GM18505 (cell line): Measurements from ENCODE around the gene LMAN2L.

Source experiments
- ATAC-seq: cut with Tn5 transposase; IDR thresholded peaks from one replicate; pipeline ENCODE4 v1.9.1; 2021; ENCODE audit not compliant: unreplicated experiment
- POLR2A ChIP-seq: IDR thresholded peaks from 4 replicates; pipeline ENCODE4 v1.6.1; 2011; ENCODE audit warnings: borderline replicate concordance; ENCODE audit not compliant: insufficient read depth, insufficient read length; ENCODE audit errors: extremely low read depth

LMAN2L gene

GRCh38 chr2:96754317-96754716 is 14.5 kb upstream of the LMAN2L start:
- TF ChIP-seq POLR2A: no peak
- no peak for ATAC-seq

- ATAC-seq: no peak
- no peak for TF ChIP-seq POLR2A
Measured at GRCh38 chr2:96753661-96754282, 13.9 kb upstream of the LMAN2L start.

DNA sequence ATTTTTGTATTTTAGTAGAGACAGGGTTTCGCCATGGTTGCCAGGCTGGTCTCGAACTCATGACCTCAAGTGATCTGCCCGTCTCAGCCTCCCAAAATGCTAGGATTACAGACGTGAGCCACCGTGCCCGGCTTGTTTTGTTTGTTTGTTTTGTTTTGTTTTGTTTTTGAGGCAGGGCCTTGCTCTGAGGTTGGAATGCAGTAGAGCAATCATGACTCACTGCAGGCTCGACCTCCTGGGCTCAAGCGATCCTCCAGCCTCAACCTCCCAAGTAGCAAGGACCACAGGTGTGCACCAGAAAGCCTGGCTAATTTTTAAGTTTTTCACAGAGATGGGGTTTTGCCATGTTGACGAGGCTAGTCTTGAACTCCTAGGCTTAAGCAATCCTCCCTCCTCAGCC is 11.9 kb upstream of the LMAN2L start:
- no peak for TF ChIP-seq POLR2A
- no peak for ATAC-seq

DNA sequence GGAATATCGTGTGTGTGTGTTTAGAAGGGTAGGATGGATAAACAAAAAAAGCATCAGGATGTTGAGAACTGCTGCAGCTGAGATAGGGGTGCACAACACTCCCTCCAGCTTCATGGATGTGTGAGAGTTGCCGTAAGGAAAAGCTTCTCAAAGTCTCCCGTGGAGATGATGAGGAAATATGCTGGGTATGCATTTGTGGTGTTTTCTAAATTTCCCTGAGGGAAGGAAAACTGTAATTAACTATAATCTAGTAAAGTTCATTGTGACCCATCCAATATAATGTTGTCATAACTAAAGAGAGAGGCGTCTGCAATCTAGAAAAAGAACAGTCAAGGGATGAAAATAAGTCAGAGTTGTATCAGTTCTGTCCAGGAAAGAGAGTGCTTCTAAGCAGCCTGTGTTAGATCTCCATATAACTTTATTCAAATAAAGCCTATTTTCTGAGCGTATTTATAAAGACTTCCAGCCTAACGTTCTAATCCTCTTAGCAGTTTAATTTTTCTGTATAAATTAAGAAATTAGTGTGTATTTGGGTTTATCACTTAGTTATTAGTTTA is 7.3 kb upstream of the LMAN2L start:
- no peak for TF ChIP-seq POLR2A
- no peak for ATAC-seq

DNA sequence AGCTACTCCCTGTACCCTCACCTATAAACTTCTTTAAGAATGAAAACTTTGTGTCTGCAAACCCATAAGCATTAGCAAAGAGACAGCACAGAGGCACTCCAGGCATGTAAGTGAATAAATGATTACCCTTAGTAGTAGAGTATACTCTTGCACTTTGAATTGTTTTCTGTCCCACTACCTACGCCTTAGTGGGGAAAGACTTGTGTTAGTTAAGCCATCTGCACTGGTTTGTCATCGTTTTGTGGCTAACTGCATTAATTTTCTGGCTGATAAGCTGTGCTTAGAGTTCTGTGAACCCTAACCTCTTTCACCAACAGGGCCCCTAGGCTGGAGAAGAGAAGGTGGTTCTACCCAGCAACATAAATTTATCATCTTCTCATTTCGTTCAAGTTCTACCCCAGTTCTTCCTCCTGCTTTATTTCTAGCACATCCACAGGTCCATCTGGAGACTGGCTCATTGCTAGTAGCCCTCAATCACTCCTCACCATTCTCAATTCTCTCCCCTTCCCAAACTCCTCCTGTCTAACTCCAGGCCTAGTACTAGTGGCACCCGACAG is 710 bp downstream of the LMAN2L start:
- ATAC-seq: no peak
- no peak for TF ChIP-seq POLR2A

DNA sequence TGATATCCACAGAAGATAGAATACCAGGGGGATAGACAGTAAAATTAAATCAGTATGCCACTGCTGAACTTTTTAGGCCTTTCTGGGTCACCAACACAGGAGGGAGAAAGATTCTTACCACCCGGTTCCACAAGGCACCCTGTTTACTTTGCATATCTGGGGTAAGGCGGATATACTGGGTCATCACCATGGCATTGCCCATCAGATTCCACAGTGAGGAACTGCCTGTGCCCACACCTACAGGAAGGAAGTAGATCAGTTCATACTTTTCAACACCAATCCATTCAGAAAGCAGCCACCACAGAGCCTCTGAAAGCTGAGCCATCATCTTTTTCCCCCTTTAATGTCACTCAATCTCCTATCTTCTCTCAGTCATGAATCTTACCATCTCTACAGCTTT is 2.0 kb downstream of the LMAN2L start:
- no peak for TF ChIP-seq POLR2A
- no peak for ATAC-seq

DNA sequence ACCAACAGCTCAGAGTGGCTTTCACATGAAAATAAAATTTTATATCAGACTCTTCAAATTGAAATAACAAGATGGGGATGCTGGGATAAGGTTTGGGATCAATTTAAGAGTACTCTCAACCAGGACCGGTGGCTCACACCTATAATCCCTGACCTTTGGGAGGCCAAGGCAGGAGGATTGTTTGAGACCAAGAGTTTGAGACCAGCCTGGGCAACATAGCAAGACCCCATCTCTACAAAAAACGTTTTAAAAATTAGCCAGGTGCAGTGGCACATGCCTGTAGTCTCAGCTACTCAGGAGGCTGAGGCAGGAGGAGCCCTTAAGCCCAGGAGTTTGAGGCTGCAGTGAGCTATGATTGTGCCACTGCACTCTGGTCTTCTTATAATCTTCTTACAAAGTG is 2.6 kb downstream of the LMAN2L start:
- no peak for ATAC-seq
- TF ChIP-seq POLR2A: no peak

- ATAC-seq: no peak
- TF ChIP-seq POLR2A: no peak
Measured at GRCh38 chr2:96734880-96735583, 4.8 kb downstream of the LMAN2L start.

DNA sequence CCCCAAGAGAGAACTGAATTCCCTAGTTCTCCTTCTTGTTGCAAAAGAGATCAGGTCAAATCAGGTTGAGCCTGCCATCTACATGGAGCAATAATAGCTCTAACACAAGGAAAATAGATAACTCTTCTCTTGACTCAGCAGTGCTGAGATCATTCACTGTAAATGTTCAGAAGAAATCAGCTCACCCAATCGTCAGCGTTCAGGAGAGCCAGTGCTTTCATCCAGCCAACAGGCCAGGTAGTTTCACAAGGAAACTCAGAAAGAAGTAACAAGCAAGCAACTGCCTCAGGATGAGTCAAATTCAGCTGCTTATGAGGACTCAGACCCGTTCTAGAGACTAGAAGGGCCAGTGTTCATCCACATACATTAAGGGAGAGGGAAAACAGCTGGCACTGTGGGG is 5.9 kb downstream of the LMAN2L start:
- no peak for ATAC-seq

DNA sequence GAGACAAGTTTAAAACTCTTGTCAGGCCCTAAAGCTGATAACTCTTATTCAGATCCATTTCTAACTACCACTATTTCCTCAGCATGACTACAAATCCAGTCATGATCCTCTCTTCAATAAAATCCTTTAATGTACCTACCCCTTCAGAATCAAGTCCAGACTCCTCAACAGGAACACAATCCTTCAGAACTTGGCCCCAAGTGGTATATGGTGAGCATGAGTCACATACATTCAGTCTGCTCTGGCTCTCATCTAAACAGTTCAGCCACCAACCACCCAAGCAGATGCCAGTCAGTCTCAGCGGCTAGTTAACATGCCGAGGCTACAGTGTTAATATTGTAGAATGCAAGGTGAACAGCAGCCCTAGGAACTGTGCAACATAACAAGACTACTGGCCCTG is 9.7 kb downstream of the LMAN2L start:
- TF ChIP-seq POLR2A: no peak
- ATAC-seq: no peak

More for the DNA sequence above, 5.9 kb downstream of the LMAN2L start:
- TF ChIP-seq POLR2A: no peak

- no peak for ATAC-seq
- TF ChIP-seq POLR2A: no peak
Measured at GRCh38 chr2:96729748-96730147, 10.1 kb downstream of the LMAN2L start.

DNA sequence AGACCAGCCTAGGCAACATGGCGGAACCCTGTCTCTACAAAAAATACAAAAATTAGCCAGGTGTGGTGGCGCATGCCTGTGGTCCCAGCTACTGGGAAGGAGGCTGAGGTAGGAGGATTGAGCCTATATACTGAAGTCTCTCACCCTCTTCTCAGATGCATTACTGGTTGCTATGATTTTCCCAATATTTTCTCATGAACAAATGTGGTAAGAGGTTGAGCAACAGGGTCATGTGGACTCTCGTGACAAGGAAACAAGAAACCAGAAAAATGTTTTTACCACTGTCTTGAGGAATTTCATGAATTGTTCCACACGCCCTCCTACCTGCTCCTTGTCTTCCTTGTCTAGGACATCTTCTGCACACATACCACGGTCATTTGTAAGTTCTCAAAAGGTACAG is 12.4 kb downstream of the LMAN2L start:
- ATAC-seq: no peak
- TF ChIP-seq POLR2A: no peak

- ATAC-seq: no peak
- TF ChIP-seq POLR2A: no peak
Measured at GRCh38 chr2:96726131-96726530, 13.7 kb downstream of the LMAN2L start.

GRCh38 chr2:96716388-96716787 is 23.5 kb downstream of the LMAN2L start:
- TF ChIP-seq POLR2A: no peak
- no peak for ATAC-seq
